GM12865 (cell line): ENCODE results near the gene SAFB.

Experiments used
- DNase-seq: peaks from one replicate; pipeline ENCODE4 v3.0.0; 2010; ENCODE audit warnings: low read depth
- H3K4me3 ChIP-seq: 2 replicates; pipeline ENCODE4 v1.5.1; 2011; ENCODE audit warnings: mild to moderate bottlenecking, low read depth, low read length, control low read depth
- CTCF ChIP-seq: IDR thresholded peaks from 2 replicates; pipeline ENCODE4 v1.5.1; 2011; ENCODE audit warnings: low read length, control low read depth, low read depth, inconsistent platforms; ENCODE audit not compliant: insufficient read depth; ENCODE audit errors: missing control alignments

The SAFB gene

GRCh38 chr19:5676772-5677105, 53.9 kb downstream of the SAFB start:
- no peak for TF ChIP-seq CTCF
- no peak overlapping the region for H3K4me3 ChIP-seq
- no peak for DNase-seq

DNA sequence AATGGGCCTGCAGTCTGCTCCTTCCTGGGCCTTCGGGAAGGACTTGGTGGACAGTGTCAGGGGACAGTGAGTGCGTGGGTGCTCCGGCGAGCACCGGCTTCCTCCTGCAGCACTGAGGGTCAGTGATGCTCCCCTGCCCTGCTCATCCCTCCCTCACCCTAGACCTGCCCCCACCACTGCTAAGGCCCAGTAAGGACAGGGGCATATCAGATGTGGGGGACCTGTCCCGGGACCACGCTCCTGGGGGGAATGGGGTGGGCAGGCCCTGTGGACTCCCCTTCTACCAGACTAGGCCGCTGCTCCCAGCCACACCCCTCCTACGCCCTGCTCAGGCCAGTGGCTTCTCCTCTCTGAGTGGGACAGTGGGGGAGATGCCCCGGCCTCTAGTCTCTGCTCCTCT, 54.3 kb downstream of the SAFB start:
- TF ChIP-seq CTCF = no peak
- no peak for DNase-seq
- H3K4me3 ChIP-seq = no peak overlapping the region

DNA sequence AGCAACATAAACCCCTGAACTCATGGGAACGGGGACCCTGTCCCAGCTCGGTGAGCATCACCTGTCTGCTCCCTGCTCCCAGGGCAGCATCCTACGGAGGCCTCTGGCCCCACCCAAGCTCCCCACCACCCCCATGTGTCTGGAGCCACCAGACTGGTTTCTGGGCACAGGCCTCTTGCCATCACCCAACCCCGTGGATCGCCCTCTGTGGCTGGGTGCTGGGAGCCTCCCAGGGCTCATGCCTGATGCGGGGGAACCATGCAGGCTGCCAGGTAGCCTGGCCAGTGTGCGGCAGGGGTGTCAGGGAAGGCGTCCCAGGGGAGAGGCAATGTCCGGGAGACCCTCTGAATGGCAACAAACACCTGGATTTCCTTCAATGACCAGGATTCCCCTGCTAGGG, 54.7 kb downstream of the SAFB start:
- no peak for TF ChIP-seq CTCF
- no peak for DNase-seq
- H3K4me3 ChIP-seq = no peak overlapping the region

DNA sequence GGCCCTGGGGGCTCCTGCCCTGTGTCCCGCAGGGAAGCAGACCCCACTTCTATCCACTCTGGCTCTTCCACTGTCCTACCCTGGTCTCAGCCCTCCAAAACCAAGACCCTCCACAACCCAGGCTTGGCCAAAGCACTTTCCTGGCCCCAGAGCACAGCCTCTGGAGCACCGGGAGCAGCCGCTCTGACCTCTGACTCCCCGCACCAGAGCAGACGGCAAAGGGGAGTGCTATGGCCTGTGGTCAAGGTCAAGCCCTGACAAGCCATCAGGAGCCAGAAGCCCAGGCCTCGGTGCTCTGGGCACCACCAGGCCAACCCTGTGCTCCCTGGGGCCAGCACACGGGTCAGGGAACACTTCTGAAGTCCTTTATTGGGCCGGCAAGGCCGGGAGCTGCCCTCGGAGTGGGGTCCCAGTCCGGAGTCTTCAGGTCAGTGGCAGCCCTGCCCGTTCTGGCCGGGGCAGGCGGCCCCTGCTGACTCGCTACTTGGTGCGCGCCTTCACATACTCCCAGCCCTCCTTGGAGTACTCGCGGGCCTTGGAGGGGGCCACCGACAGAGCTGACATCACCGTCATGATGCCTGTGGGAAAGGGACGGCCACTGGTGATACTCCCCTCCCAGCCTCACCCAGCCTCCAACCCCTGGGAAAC, 55.3 kb downstream of the SAFB start:
- no peak overlapping the region for H3K4me3 ChIP-seq
- TF ChIP-seq CTCF = no peak
- DNase-seq = no peak

- H3K4me3 ChIP-seq = peak overlapping the region; percentile 75
- TF ChIP-seq CTCF = no peak
- no peak for DNase-seq
Observed at GRCh38 chr19:5679289-5680083, 56.6 kb downstream of the SAFB start.

GRCh38 chr19:5680084-5680436, 57.2 kb downstream of the SAFB start:
- no peak for TF ChIP-seq CTCF
- peak overlapping the region; percentile 75 for H3K4me3 ChIP-seq
- DNase-seq = no peak
